HS-5 (cell line): ENCODE data around the gene DMTF1.

Experiments
- DNase-seq: peaks from one replicate; pipeline ENCODE4 v3.0.0-alpha.2; 2012; ENCODE audit warnings: low read depth

Gene DMTF1

DNA sequence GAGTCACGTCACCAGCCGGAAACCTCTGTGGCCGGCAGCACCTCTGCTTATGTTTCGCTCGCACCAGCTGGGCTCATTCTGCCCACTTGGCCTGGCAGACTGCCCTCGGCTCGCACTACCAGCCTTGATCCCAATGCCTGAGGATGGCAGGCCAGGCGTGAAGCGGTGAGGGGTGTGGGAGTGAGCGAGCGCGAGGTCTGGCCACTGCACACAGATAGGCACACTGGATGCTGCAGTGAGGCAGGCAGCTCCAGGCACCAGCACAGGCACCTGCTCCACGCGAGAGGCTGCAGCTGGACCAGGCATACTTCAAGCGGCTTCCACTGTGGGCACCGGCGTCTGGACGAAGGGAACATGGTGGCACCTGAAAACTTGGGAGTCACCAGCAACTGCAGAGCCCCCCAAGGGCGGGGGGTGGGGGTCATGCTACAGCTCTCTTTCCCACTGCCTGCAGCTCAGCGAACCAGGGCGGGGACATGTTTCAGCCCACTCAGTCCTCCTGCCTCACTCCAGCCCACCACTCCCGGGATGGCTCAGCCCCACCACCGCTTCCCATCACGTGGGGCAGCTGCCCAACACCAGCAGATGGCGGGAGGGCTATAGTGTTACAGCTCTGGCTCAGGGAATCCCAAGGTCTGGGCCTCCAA, 5.4 kb upstream of the DMTF1 start:
- DNase-seq: no peak

- no peak for DNase-seq
Observed at GRCh38 chr7:87147500-87147899, 4.8 kb upstream of the DMTF1 start.

DNA sequence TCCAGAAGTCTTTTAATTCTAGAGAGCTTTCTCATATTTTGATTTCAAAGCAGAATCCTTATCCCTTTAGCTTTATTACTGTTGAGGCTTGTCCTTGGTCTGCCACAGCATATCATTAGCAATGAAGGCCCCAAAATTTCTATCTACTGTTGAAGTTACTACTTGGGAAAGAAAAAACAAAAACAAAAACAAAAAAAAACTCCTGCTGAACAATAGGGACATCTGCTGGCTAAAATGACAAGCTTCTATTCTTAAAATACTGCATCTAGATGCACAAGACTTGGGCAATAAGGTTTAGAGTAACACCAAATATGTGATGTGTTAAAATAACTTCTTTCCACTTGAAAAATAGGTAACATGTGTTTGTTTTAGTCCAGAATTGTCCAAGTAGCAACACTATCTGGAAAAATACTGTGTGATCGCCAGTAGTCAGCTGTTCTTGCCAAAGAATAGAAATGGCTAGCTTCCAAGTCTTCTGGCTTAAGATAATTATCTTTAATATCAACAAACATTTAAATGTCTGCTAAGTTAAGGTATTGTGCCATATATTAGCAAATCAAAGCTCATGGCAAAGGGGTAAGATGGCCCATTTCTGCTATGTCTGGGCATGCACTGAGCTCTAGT, 3.8 kb upstream of the DMTF1 start:
- DNase-seq: no peak

DNA sequence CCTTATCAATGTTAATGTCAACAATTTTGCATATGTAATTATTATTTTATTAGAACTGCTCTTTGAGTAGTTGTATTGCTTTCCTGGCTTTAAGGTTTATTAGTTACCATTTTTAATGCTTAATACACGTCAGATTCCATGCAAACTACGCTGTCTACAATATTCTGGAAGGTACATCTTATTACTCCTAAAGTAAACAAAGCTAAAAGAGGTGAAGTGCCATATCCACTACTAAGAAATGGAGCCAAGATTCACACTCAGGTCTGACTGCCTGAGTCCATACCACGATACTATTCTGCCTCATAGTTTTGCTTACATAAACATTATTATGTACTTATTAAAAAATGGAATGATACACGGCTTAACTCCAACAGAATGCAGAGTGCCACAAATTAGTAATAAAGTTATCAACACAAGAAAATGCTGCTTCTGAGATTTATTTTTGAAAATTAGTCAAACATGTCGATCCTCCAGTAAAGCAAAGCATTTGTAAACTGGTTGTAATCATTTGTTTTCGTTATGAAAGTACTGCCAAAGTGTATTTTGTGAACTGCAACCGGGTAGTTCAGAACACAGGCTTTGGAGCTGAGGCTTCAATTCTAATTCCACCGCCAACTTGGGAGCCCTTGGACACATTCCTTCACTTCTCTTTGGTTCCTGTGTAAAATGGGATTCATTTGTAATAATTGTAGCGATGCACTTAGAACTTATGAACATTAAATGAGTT, 1.1 kb upstream of the DMTF1 start:
- no peak for DNase-seq

DNA sequence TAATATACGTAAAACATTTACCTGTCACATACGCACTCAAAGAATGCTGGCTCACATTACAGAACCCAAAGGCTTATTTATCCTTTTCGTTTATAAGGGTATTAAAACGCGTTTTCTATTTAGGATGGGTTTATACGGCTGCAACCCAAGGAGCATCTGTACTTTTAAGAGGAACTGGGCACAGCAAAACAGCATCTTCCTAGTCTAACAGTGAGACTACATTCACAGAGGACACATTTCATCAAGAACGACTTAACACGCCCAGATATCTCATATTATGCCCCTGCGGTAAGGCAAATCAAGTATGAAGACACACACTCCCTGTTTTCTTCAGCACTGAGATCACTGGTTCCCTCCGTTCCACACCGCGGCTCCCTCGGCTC, 533 bp upstream of the DMTF1 start:
- no peak for DNase-seq

DNA sequence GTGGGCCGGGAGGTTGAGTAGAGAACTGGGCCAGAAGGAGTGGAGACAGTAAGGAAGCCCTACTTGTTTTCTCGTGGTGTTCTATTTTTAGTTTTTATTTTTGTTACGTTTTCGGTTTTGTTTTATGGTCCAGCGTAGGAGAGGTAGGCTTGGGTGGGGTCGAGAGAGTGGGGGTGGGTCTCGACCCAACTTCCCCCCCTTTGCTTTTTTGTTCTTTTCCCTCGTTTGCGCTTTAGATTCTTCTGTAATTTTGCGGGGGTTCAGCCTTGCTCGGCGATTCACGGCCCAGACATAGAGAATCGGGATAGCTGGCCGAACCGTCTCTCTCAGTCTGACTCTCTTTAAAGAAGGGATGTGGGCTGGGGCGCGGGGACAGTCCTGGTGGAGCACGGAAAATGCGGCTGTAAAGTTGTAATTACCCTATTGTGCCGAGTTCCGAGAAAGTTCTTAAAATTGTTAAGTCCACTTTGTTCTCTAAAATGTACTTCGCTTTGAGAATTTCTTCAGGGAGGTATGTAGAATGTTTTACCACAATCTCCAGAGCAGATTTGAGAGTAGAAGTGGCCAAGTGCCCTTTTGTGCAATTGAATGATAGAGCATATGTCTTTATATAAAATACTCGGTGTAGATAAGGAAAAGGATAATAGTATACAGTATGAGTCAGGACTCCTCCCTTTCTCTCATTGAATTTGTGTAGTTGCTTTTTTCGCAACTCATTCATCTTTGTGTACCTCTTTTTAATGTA, 816 bp downstream of the DMTF1 start:
- no peak for DNase-seq

DNA sequence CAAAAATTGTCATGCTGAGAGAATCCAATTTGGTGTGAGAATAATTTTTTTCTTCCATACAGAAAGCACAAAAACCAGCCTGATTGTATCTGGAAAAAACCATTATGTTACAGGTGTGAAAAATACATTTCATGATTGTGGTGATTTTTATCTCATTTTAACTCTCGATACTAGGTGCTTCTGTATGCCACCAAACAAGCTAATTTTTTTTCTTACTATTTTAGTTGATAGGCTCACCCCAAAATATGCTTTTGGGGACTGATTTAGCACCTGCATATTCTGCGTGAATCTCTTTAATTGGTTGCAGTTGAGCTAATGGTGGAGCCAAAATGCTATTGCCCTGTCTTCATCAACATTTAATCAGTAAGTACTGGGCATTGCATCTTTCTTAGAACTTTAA, 1.9 kb downstream of the DMTF1 start:
- no peak for DNase-seq

- DNase-seq: no peak
Observed at GRCh38 chr7:87154569-87154968, 2.3 kb downstream of the DMTF1 start.

DNA sequence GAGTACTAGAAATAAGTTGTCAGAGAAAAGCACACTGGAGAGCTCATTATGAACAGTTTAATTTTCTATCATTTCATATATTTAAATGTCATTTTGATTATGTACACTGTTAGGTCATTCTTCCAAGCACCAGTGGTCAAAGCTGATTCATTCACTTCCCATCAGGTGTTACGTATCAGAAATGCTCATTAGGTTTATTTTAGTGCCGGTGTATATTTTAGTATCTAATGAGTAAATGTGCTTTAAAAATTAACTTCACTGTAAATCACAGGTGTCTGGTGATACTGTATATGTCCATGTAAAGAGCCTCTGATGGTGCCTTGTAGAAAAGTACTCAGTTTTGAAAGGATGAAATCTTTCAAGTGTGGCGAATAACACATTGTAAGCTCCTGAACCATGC, 3.5 kb downstream of the DMTF1 start:
- DNase-seq: no peak

DNA sequence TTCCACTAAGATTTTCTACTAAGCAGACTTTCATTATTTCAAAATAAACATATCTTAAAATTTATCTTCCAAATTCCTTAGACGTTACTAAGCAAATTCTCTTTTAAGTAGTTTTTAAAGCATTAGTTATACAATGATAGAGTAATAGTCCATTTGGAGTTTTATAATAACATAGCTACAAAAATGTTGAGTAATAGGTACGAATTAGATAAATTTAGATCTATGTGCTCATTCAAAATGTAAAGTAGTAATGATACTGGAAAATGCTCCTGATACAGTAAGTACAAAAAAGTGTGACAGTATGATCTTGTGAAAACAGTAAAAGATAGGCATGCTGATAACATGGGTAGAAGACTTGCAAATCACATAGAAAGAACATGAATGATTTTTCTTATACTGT, 4.5 kb downstream of the DMTF1 start:
- no peak for DNase-seq

- no peak for DNase-seq
Observed at GRCh38 chr7:87159538-87159937, 7.3 kb downstream of the DMTF1 start.

DNA sequence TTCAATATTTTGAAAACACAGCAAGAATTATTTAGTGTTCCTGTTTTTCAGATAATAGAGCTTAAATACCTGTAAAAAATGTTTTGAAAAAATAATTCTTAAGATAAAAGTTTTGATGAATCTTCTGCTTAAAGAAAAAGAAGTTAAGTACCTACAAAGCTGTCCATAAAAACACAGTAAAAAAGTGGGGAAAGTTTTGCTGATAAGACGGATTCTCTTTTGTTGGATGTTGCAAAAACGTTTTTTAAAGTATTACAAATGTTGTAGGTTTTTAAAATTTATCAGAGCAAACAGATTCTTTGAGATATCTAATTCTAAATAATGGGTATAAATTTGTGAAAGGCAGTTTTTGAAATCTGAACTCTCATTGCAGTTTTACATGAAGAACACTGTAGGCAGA, 12.2 kb downstream of the DMTF1 start:
- no peak for DNase-seq

- no peak for DNase-seq
Observed at GRCh38 chr7:87170828-87171227, 18.6 kb downstream of the DMTF1 start.

DNA sequence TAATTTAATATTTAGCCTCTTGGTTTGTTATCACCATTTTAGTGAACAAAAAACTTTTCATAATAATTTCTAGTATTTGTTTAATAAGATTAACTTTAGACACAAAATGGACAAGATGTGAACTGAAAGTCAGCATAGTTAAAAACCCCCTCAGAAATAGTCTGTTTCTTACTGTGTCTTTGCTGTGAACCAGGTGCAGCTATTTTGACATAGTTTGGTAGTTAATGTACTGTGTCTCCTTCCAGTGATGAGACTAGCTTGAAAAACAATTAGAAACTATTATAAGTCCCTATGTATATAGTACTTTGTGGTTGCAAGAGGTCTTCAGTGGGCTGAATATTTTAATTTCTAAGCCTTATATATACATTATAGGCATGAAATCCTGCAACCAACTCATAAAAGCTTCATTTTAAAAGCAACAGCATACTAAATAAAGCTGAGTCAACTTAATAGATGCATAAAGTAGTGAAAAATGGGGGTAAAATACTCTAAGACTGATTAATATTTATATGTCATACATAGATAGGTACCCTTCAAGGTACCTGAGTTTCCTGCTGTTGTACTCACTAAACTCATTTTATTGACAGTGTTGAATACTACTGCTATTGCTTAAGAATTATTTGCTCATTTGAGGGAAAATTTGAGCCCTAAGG, 19.2 kb downstream of the DMTF1 start:
- DNase-seq: no peak

GRCh38 chr7:87173471-87173870, 21.2 kb downstream of the DMTF1 start:
- no peak for DNase-seq

- no peak for DNase-seq
Observed at GRCh38 chr7:87178320-87178719, 26.1 kb downstream of the DMTF1 start.

- no peak for DNase-seq
Observed at GRCh38 chr7:87179180-87179579, 26.9 kb downstream of the DMTF1 start.

- DNase-seq: no peak
Observed at GRCh38 chr7:87187120-87187519, 34.9 kb downstream of the DMTF1 start.

DNA sequence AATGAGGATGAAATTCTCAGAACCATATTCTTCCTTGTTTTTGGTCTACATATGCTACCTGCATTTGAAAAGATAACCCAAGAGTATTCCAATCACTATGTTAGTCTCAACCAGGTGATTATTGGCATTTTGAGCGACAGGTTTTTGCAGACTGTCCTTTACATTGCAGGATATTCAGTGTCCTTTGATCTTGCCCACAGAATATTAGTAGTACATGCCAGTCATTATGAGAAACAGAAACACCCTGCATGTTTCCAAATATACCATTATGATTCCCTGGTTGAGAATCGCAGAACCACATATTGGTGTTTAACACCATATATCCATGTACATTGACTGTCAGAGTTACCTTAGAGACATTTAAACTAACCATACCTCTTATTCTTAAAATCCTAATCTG, 36.7 kb downstream of the DMTF1 start:
- DNase-seq: no peak

GRCh38 chr7:87190783-87191182, 38.5 kb downstream of the DMTF1 start:
- DNase-seq: no peak

DNA sequence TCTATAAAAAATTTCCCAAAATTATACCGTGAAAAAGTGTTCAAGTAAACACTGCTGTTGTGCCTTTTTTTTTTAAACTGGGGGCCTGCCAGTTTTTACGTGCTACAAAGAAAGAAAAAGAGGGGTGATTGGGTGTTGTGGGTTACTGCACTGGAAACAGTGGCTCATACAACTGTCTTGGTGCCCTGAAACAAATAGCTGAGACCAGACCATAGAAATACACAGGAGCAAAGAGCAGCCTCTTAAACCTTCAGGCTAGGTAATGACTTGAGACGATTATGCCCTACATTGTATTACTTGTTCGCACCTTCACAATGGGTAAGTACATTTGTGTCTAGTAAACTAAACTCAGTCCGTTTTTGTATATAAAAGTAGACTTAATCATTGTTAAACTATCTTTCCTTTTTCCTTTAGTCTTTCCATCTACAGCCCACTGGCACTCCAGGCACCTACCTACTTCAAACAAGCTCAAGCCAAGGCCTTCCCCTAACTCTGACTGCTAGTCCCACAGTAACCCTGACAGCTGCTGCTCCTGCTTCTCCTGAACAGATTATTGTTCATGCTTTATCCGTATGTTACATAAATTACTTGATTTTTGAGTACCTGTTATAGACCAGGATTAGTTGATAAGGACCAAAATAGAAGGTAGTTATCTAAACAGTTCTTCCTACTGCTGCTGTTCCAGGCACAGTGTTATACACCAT, 40.7 kb downstream of the DMTF1 start:
- DNase-seq: no peak

GRCh38 chr7:87193912-87194311, 41.7 kb downstream of the DMTF1 start:
- no peak for DNase-seq
